ENCODE data around the gene HIVEP3. TPM values are rescaled to one million over a fixed set of nuclear protein-coding genes. Genes with fewer than 3 reads are reported as not detected.

HIVEP3 gene
- total RNA-seq, 4 donors from 2014 or later: 4.6 to 8.3 (median 6.5) TPM

GRCh38 chr1:41731516-41732030, 187.1 kb downstream of the HIVEP3 start:
- peaks cover 0 to 21% (median 18%) of the 10 kb centered on the region in 4 donors for H3K4me1 ChIP-seq
- H3K4me3 ChIP-seq: no peak overlapping the region
- no peaks in the 10 kb centered on the region for H3K27me3 ChIP-seq
- TF ChIP-seq POLR2A (IDR thresholded peaks at IDR 0.05): no peak
- TF ChIP-seq CTCF (IDR thresholded peaks at IDR 0.05): no peak
- H3K27ac ChIP-seq: no peak overlapping the region
- no peak for DNase-seq
- H3K9me3 ChIP-seq: no peaks in the 10 kb centered on the region
- no peaks in the 10 kb centered on the region for H3K36me3 ChIP-seq

DNA sequence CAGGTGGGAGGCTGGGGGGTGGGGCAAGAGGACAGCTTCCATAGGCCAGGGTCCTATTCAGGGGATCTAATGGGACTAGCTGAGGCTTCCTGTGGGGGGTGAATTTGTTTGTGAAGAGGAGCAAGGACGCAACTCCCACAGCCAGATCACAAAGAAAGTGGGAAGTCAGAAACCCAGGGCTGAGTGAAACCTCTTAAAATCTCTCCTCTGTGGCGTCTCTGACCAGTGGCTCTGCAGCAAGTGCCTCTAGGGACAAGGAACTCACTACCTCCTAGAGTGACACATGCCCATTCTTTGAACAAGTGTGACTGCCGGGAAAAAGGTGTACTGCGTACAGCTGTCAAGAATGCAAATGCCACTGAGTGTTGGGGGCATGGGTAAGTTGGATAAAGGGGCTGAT, 187.9 kb downstream of the HIVEP3 start:
- H3K4me1 ChIP-seq: peaks cover 0 to 21% (median 18%) of the 10 kb centered on the region in 4 donors

DNA sequence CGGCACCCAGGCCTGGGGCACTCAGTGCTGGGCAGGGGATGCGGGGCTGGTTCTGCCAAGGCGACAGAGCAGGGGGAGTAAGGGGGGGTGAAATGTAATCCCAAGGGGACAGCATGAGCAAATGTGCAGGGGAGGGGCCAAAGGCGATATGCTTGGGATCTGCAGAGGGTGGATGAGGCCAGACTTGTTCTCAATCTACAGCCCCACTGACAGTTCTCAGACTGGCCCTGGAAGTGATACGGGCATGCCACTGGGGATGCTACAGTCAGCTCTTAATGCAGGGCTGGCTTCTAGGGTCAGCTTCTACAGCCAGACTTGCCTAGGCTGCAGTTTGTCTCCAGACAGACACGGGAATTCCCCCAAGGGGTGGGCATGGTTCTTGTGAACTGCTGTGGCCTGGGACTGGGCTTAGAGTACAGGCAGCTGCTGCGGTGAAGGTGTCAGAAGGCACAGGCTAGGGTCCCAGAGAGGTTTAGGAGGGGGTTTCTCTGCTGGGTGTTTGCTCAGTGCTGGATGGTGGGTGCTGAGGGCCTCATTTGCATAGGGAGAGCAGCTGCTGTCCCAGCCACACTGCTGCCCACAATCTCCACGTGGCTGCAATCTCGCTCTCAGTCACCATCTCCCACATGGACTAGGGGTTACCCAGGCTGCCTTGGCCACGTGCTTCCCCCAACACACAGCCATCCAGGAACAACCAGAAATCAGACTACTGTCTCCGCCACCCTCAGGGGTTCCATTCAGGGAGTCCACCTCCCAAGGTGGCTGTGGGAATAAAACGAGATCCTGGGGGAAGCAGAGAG, 190.1 kb downstream of the HIVEP3 start:
- H3K27me3 ChIP-seq: no peaks in the 10 kb centered on the region
- peak overlapping the region in 1 of 4 donors; percentile 77 for H3K27ac ChIP-seq
- peaks cover 0 to 21% (median 18%) of the 10 kb centered on the region in 4 donors for H3K4me1 ChIP-seq
- TF ChIP-seq CTCF (IDR thresholded peaks at IDR 0.05): no peak
- TF ChIP-seq POLR2A (IDR thresholded peaks at IDR 0.05): no peak
- no peaks in the 10 kb centered on the region for H3K9me3 ChIP-seq
- no peak overlapping the region for H3K4me3 ChIP-seq
- H3K36me3 ChIP-seq: no peaks in the 10 kb centered on the region
- peak in 2 of 3 donors; percentile 78 to 86 for DNase-seq

More for the DNA sequence above, 187.9 kb downstream of the HIVEP3 start:
- H3K9me3 ChIP-seq: no peaks in the 10 kb centered on the region
- no peak overlapping the region for H3K4me3 ChIP-seq
- no peak overlapping the region for H3K27ac ChIP-seq
- H3K27me3 ChIP-seq: no peaks in the 10 kb centered on the region
- H3K36me3 ChIP-seq: no peaks in the 10 kb centered on the region
- TF ChIP-seq CTCF (IDR thresholded peaks at IDR 0.05) (no peak), POLR2A (IDR thresholded peaks at IDR 0.05) (no peak)
- no peak for DNase-seq

- Histone ChIP-seq H3K9me3 (no peaks in the 10 kb centered on the region), H3K4me3 (peak overlapping the region in 1 of 4 donors; percentile 6), H3K36me3 (no peaks in the 10 kb centered on the region), H3K27ac (peak overlapping the region in 2 of 4 donors; percentile 17 to 77), H3K27me3 (no peaks in the 10 kb centered on the region), H3K4me1 (peaks cover 0 to 21% (median 18%) of the 10 kb centered on the region in 4 donors)
- TF ChIP-seq CTCF (IDR thresholded peaks at IDR 0.05): no peak
- TF ChIP-seq POLR2A (IDR thresholded peaks at IDR 0.05): no peak
- DNase-seq: no peak
Measured at GRCh38 chr1:41727749-41728115, 191.0 kb downstream of the HIVEP3 start.

DNA sequence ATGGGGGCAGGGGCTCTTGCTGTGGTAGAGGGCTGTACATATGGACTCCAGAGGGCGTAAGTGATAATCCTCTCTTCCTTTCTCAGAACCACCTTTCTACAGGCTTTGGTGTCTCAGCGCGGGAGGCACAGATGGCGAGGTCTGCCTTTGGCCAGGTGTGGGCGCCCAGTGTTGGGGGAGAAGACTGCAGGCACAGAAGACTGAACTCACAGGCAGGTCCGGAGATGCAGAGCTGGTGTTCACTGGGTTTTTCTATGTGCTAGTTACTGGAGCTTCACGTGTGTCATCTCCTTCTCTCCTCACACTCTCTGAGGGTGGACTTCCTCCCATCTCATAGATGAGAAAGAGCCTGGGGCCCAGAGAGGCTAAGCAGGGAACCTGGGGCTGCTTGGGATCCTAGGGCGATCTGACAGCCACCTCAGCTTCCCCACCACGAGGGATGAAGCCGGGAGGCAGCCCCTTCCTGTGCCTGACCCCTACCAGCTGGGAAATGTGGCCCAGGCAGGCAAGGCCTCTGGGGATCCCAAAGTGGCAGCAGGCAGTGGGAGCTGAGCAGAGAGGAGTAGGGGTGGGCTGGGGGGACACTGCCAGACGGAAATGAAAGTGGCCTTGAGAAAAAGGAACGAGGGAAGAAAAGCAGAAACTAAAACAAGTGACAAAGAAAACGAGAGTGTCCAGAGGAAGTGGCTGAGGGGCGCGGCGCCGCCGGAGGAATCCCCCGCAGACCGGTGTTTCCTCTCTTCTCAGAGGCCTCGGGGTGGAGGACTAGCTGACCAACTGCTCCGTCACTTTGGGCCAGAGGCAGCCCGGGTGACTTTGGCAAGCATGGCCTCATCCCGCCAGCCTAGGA, 191.6 kb downstream of the HIVEP3 start:
- H3K27me3 ChIP-seq: no peaks in the 10 kb centered on the region
- H3K27ac ChIP-seq: peak overlapping the region; percentile 13 to 77 (median 17)
- peak in 2 of 3 donors; percentile 76 to 83 for DNase-seq

More for the DNA sequence above, 191.6 kb downstream of the HIVEP3 start:
- H3K9me3 ChIP-seq: no peaks in the 10 kb centered on the region
- H3K36me3 ChIP-seq: no peaks in the 10 kb centered on the region
- TF ChIP-seq POLR2A (IDR thresholded peaks at IDR 0.05) (no peak), CTCF (IDR thresholded peaks at IDR 0.05) (peak in 1 of 6 experiments; percentile 29)
- peaks cover 0 to 21% (median 18%) of the 10 kb centered on the region in 4 donors for H3K4me1 ChIP-seq
- H3K4me3 ChIP-seq: peak overlapping the region in 2 of 4 donors; percentile 6 to 20
